GM18870 (cell line): ENCODE results near the gene TUBA4A.
A peak's percentile ranks its signal among the peaks of the same experiment; 100 is the strongest.
"Not testable (repeated sequence)": the region's sequence is repeated elsewhere in the genome, so short reads cannot be mapped to it uniquely, and the experiment has no call there.

ENCODE experiments used
- ATAC-seq: cut with Tn5 transposase; IDR thresholded peaks from one replicate; pipeline ENCODE4 v1.9.1; 2021; ENCODE audit warnings: moderate library complexity; ENCODE audit not compliant: unreplicated experiment

The TUBA4A gene

DNA sequence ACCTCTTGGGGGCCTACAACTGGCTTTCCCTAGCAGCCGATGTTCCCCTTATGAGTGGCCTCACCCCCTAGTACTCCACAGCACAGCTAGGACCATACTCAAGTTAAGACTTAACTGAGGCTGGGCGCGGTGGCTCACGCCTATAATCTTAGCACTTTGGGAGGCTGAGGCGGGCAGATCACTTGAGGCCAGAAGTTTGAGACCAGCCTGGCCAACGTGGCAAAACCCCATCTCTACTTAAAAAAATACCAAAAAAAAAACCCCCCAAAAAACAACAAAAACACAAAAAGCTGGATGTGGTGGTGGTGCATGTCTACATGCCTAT is 33.4 kb upstream of the TUBA4A start:
- not testable (repeated sequence) for ATAC-seq

DNA sequence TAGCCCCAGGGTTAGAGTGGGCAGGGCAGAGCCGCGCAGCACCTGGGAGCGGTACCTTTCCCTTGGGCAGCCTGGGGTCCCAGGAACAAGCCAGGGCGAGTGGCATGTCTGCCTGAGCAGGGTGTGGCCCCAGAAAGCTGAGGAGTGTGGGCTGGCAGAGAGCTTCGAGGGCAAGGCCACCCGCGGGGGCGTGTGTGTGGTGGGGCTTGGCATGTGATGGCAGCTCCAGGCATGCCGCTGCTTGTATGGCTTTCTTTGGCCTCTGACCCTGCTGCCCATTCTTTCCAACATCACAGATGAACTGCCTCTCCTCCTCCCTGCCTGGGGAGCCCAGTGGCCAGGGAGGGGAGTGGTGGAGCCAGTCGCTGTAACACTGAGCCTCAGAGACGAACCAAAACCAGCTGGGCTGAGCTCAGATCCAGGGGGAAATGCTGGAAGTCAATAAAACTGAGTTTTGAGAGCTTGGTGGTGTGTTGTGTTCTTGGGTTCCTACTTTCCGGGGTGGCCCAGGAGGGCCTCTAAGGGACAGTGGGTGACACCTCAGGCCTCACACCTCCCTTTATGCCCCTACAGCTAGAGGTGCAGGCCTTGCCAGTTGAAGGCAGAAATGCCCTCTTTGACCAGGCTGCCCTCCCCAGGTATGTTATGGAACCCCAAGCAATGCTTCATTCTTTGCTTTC is 32.9 kb upstream of the TUBA4A start:
- ATAC-seq = no peak

DNA sequence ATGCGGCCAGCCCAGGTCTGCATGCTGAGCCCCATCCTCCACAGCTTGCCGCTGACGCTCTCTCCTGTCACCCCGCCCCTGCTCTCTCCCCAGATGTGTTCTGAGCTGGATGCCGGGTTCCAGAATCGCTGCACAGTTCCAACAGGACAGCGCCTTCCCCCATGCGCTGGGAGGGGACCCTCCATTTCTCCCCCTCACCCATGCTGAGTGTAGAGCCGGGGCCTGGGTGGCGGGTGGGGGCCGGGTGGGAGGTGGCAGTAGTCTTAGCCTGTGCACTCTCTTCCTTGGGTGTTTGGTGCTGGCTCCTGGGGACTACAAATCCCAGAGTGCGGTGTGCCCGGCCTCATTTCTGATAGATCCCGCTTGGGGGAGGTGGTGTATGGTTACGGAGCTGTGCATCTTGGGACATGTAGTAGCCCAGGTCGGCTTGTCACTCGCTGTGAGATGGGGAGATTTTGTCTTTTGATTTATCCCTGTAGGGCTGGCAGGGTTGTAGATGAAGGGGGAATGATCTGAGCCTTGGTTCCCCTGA is 32.2 kb upstream of the TUBA4A start:
- no peak for ATAC-seq

DNA sequence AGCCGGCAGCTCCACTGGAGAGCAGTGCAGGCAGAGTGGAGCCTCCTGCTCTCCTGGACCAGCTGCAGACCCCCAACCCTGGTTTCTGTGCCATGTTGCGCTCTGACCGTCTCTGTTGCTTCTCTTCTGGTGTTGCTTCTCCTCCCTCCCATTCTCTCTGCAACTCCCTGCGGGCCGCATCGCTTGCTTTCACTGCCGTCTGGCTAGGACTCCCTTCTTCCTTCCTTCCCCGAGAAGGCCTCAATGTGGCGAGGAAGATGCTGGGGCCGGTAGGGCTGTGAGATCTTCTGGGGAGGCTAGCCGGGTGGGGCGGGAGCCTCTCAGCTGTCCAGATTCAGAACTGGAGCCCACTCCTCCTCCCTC is 31.6 kb upstream of the TUBA4A start:
- no peak for ATAC-seq

DNA sequence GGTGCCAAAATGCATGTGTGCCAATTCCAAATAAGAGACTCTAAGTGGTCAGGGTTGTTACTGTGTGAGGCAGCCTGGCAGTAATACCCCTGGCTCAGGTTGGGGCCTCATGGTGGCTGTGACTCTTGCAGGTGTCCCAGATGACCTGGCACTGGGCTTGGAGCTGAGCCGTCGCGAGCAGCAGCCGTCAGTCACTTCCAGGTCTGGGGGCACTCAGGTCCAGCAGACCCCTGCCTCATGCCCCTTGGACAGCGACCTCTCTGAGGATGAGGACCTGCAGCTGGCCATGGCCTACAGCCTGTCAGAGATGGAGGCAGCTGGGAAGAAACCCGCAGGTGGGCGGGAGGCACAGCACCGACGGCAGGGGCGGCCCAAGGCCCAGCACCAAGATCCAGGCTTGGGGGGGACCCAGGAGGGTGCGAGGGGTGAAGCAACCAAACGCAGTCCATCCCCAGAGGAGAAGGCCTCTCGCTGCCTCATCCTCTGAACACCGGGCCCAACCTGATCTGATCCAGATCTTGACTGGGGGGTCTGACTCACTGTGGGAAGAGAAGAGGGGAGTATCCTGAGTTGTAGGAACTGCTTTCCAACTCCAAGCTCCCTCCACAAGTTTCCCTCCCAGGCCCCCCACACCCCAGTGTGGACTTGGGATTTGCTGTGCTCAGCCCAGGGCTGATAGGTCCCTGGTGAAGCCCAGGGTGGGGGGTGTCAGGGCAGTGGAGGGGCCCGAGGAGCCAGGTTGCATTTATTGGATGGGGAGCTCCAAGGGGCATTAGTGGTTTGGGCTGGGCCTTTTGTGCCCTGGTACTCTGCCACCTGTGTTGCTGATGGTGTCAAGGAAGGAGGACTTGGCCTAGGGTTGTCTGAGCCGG is 31.0 kb upstream of the TUBA4A start:
- ATAC-seq = no peak

DNA sequence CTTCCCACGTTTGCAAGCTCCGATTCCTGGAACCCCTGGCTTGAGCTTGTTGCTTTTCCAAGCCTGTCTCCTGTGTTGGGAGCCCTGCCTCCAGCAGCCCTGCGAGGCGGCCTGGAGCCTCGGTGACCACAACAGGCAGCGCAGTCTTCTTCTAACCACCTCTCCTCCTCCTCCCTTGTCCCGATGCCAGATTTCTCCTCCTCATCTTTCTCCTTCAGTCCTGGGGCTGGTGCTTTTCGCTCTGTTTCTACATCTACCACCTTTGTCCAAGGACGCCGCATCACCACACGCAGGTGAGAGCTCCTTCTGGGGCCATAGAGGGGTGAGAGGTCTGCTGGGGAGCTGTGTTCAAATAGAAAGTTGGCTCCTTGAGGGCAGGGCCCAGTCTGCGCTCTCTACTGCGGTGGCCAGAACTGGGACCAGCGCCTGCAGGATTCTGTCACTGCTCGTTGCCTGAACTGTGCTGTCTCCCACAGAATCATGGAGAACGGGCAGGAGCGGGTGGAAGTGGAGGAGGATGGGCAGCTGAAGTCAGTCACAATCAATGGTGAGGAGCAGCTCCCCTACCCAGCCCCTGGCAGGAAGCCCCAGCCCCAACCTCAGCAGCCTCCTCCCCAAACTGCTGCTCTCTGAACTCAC is 29.3 kb upstream of the TUBA4A start:
- no peak for ATAC-seq

DNA sequence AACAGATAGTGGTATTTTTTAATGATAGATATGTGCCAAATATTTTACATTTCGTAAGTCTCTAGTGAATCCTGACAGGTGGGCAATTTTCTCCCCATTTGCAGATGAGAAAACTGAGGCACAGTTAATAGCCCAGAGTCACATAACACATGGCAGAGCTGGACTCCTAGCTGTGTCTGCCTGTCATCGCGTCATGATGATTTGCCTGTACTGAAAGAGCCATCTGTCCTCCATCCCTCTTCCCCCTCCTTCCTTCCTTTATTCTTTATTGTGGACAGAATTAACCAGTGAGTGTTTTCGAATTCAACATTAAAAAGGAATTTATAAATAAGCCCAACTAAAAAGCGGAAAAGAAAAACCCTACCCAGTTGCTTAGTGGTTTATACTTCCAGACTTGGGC is 28.7 kb upstream of the TUBA4A start:
- ATAC-seq = no peak

DNA sequence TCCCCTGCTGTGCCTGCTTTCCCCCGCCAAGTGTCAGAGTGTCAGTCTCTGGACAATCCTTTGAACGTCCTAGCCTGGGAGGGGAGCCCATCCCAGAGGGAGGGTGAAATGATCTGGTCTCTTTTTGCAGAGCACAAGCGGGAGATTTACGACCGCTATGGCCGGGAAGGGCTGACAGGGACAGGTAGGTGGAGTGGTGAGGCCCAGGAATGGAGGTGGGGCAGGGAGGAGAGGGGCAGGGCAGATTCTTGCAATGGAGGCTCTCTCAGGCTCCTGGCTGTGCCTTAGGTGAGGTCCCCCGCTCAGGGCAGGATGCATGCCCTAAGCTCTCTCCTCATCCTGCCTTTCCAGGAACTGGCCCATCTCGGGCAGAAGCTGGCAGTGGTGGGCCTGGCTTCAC is 27.9 kb upstream of the TUBA4A start:
- no peak for ATAC-seq

DNA sequence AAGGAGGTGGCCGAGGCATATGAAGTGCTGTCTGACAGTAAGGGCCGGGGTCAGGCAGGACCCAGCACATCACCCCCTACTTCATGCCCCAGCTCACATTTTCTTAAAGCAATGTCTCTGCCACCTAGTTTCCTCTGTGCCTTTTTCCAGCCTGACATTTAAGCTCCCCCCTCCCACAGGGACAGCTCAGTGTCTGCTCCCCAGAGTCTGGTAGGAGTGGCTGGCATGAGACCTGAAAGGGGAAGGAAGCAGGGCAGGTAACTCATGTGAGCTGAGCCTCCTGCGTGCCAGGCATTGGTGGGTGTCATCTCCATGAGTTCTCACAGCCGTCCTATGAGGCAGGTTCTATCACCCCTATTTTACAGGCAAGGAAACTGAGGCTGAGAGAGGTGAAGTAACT is 26.9 kb upstream of the TUBA4A start:
- ATAC-seq = no peak

DNA sequence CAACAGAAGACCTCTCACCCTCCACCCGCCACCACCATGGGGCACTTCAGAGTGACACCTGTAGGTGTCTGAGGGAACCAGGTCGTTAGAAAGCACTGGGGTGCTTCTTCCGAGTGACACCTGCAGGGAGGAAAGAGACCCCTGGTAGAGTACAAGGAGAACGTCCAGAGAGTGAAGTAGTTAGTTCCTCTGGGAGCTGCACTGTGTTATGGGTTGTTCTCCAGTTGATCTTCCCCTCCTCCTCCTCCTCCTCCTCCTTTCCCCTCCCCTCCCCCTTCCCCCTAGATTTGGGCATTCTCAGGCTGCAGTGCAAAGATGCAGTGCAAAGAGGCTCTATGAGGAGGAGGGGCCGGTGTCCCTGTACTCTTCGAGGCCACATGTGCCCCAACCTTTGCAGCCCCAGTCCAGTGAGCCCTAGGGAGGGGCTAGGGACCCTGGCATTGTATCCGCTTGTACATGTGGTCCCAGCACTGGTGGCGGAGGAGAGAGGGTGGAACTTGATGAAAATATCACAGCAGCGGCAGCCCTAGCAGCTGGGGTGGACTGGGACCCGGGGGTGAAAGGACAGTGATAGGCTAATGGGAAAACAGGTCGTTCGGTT is 26.3 kb upstream of the TUBA4A start:
- no peak for ATAC-seq

DNA sequence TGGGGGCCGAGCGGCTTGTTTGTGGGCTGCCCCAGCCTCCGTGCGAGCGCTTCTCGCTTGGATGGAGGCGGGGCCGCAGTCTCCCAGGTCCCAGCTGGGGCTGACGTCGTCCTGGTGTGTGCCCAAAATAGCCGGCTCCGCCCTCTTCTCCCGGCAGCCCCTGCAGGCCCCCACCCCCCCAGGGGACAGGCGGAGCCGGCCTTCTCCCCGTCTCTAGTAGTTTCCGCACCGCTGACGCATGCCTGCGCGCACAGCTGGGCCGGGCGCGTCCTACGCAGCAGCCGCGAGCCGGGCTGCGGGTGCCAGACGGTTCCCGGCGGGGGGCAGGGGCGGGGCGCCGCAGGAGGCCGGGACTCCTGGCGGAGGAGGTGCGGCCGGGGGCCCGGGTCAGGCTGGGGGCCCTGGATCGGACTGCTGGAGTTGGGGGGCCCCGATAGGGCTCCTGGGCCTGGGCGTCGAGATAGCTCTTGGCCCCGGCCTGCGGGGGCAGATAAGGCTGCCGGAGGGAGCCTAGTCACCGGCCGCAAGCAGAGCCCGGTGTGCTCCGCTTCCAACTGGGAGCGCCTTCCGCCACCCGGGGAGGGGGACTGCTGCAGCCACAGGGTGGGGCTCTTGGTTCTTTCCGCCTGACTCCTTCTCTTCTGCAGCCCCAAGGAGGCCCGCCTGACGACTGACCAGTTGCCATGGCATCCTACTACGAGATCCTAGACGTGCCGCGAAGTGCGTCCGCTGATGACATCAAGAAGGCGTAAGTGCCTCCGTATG is 25.6 kb upstream of the TUBA4A start, which contains the start of gene DNAJB2:
DNAJB2 (plus strand) TSS at position 216 of the 765 bp plus-strand sequence; CDS start at position 684, 468 bp downstream.
- ATAC-seq = peak; percentile 79

DNA sequence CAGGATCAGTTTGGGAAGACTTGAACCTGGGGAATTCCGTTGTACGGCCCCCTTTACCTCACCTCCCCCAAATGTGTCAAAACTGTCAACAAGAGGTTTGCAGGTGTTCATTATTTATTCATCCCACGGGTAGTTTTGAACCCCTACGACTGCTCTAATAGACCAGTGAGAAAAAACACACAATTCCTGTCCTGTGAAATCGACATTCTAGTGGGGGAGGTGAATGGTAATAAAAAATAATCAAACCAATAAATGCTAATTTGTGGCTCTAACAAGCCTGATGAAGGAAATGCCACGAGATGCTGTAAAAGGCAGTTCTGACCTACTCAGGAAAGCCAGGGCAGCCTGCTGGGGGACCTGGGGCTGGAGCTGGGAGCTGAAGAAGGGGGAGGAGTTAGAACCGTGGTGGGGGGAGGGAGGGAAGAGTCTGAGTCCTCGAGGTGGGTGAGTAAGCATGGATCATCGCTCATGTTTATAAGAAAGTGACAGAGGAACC is 25.0 kb upstream of the TUBA4A start:
- ATAC-seq = no peak

DNA sequence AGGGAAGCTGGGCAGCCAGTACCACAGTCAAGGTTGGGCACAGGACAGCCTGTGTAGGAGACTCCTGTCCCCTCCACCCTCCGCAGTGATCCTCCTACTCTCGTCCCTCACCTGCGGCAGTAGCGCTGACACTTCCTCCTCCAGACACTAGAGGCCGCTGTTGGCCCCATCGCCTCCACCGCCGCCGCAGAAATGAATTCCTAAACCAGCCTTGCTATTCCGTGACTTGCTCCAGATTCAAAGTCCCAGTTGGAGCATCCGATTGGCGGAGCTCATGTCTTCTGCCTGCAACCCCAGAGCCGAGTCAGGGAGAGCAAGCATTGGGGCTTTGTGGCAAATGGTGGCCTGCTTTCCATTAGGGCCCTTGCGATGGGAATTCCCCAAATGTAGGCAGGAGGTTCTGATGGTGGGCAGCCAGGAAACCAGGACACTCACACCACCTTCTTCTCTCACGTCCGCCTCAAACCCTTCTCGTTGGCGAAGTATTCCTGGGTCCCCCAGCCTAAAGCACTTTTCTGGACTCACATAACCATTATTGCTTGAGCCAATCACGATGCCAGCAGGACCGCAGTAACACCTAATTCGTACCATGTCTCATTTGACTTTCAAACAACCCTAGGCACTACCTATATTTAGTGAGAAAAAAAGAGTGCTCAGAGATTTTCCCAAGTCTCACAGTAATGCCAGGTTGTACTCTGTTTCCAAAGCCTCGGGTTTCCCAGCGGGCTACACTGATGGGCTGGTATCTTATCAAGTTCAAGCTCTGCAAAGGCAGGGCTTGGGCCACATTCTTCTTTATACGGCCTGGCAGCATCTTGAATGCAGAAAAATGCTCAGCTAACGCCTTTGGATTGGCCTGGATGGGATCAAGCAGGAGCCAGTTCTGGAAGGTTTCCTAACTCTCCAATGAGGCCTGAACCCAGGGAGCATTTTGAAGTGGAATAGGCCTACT is 24.3 kb upstream of the TUBA4A start:
- ATAC-seq = peak; percentile 28

DNA sequence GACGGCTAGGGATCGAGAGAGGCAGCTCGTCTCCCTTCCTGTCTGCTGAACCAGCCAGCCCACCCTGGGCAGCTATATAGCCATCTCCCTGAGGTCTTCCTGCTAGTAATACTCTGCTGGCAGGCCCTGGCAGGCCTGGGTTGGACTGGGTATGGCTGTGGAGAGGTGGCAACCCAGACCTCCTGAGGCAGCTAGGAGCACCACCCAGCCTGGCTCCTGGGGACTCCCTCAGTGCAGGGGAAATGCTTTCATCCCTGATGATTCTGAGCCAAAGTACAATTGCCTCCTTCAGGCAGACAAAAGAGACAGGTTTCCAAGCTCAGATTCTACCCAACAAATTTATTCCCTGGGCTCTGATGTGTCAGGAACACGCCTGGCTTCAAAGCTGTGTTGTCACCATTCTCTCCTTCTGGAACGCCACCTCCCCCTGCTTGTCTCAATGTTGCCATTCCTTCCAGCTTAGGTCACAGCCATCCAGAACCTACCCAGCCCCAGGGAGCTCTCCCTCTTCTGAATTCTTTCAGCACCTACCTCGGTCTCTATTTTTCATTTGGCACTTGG is 20.7 kb upstream of the TUBA4A start:
- ATAC-seq = no peak

DNA sequence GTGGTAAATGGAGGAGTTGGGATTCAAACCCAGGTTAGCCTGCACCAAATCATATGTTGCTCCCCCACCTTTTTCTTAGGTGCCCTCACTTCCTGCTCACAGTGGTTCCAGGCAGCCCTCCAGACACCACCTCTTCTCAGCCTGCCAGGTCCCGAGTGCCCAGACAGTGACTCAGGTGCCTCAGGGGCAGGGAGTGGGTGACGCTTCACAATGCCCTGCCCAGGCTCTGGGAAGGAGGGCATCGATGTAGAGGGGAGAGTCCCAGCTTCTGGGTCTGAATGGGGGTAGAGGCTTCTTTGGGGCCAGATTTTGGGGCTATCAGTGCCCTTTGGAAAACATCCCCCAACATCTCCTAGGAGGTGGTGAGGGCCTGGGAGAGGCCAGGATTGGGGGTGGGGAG is 20.2 kb upstream of the TUBA4A start:
- ATAC-seq = no peak

DNA sequence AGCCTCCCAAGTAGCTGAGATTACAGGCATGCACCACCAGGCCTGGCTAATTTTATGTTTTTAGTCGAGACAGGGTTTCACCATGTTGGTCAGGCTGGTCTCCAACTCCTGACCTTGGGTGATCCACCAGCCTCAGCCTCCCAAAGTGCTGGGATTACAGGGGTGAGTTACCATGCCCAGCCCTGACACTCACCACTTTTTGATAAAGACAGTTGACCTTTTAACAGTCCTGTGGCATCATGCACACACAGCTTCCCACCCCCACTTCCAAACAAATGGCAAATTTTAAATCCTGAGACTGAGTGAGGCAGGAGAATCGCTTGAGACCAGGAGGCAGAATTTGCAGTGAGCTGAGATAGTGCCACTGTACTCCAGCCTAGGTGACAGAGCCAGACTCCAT is 19.3 kb upstream of the TUBA4A start:
- ATAC-seq = no peak

DNA sequence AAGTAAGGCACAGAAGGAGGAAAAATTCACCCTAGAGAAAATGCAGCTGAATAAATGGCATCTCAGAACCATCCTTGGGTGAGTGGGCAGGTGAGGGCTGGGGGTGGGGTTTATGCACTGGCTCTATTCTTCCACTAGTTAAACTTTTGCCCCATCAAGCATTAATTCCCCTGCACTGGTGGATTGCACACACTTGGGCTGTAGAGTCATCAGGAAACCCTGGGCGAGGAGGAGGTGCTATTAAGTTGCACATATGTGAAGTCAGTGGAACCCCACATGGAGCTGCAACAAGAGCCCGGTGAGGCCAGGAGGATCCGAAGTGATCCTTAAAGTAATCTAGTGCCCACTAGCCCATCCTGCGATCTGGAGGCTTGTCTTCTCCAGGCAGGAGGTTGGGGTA is 18.6 kb upstream of the TUBA4A start:
- ATAC-seq = no peak

DNA sequence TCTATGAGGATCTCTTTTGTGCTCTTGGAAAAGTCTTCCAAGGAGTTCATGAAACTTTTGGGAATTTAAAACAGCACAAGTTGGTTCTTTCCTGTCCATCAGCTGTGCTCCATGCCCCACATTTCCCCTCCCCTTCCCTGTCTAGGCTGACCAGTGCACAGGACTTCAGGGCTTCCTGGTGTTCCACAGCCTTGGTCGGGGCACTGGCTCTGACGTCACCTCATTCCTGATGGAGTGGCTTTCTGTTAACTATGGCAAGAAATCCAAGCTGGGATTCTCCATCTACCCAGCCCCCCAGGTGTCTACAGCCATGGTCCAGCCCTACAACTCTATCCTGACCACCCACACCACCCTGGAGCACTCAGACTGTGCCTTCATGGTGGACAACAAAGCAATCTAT is 17.3 kb upstream of the TUBA4A start:
- ATAC-seq = no peak

DNA sequence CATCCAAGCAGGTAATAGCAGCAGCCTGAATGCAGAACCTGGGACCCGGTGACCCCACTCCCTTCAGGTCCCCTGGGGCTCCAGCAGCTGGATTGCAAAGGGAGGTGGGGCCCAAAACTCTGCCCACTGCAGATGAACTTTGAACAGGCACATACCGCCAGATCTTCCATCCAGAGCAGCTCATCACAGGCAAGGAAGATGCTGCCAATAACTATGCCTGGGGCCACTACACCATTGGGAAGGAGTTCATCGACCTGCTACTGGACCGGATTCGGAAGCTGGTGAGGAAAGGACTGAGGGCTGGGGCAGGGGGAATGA is 16.3 kb upstream of the TUBA4A start:
- no peak for ATAC-seq
